GM18507 (cell line): ENCODE measurements around the gene MSMB.
"Not testable (repeated sequence)": the region's sequence is repeated elsewhere in the genome, so short reads cannot be mapped to it uniquely, and the experiment has no call there.

Experiments used
- DNase-seq: peaks from one replicate; pipeline ENCODE4 v3.0.0; 2011; ENCODE audit warnings: low read depth; ENCODE audit not compliant: insufficient read length; ENCODE audit errors: extremely low spot score
- FAIRE-seq: peaks from 2 replicates; lab custom pipeline; 2011; peaks lifted over from hg19 to GRCh38; lab: Jason Lieb, UNC

The MSMB gene, protein sequence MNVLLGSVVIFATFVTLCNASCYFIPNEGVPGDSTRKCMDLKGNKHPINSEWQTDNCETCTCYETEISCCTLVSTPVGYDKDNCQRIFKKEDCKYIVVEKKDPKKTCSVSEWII

DNA sequence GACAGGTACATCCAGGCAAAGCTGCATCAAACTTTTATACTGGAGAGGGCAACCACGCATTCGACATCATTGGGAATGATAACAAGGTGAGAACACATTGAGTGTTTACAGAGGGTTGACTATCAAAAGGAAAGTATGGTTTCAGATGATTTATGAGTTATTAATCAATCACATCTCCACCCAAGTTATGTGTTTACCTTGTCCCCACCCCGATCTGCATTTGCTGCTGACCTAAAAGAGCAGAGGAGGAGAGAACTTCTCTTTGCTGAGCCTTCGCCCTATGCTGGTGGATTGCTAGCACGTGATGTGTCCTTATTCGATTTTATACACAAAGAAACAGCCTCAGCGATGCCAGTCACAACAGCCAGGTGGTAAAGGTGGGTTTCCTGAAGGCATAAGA, at the start of gene MSMB:
Gene MSMB, minus strand, starts transcription at position 9 of the 400 bp plus-strand sequence. CDS start 32 bp downstream, outside the sequence.
- FAIRE-seq: no peak

DNA sequence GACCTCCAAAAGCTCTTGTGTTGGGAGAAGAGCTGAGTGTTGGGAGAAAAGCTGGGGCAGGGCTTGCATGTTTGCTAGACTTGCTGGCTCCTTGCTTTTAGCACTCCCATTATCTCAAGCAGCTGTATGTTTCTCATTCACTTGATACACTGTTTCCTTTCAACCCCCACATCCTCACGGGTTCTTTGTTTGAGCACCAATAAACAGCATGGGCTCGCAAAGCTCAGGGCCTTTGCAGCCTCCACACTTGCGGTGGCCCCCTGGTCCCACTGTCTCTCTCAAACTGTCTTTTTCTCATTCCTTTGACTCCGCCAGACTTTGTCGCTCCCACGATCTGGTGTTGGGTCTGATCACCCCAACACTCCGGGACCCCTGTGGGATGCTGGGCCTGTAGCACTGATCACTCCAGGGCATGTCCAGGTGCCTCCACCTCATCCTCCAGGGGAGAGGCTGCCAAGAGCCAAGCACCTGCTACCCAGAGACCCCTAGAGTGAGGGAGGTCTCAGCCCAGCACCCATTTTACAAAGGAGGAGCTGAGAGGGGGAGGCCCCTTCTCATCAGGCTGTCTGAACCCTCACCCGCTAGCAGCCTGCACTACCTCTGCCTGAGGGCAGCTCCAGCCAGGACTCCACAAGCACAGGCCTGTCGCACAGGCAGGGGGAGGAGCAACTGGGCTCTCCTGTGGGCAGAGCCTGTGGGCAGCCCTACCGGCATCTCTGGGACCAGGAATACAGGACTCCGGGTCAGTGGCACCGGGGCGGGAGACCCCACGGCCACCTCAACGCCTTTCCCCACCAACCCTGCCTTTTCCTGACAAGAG, 49.1 kb upstream of the MSMB start:
- FAIRE-seq (no peak), DNase-seq (no peak)

More for the DNA sequence above, at the start of gene MSMB:
- DNase-seq: no peak

DNA sequence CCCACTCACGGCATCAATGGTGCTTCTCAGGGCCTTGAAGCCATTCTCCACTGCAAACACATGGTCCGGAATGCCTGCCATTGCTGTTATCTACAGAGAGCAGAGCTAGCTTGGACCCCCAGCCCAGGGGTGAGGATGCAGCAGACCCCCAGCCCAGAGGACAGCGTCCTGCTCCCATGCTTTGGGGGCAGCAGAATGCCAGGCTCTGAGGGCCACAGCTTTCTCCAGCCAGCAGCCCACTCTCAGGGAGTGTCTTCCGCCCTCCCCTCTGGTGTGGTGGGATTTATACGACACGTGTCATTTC, 48.1 kb upstream of the MSMB start:
- DNase-seq (no peak), FAIRE-seq (no peak)

DNA sequence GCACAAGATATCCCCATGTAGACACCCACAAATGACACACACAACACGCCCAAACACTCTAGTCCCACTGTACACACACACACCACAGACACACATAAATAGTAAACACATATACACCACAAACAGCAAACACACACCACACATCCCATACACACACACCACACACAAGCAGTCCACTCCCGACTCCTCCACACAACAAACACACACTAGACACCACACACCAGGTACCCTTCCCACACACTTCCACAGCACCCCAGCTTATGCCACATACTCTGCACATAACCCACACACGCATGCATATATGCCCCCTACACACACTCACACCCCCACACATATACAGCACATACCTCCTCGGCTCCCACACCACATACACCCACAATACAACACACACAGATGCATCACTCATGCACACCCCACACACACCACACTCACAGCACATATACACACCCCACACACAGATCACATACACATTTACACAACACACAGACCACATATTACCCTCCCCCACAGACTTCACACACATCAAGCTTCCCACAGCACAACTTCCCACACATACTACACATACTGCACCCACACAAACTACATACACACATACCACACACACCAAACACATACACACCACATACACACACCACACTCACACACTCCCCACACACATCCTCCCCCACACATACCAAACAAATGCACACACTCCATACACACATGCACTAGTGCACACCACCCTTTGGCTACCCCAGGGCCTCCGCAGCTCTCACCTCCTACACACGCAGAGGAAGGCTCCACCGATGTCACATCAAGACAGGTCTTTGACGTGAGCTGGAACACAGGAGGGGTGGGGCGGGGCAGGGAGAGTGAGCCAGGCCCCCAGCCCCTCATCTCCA, 47.5 kb upstream of the MSMB start:
- not testable (repeated sequence) for FAIRE-seq

DNA sequence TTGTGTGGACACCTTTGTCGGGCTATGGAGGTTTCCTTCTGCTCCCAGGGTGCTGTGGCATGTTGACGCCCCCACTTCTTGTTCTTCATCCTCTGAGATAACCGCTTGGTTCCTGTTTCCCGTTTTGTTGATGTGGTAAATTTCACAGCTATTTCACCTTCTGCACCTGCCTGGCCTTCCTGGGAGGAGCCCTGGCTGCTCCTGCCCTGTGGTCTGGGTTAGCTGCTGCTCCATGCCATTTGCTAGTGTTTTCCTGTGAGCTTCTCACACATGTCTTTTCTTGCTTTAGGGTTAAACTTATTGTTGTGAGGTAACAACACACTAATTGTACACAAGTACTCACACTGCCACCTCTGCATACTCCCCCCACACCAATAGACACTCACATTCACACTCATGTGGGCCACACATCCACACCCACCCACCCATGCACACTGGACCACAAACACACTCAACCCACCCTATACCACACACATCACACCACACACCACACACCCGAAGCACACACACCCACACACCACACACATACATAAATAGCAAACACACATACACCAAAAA, 46.5 kb upstream of the MSMB start:
- FAIRE-seq (no peak), DNase-seq (no peak)

More for the DNA sequence above, 47.5 kb upstream of the MSMB start:
- not testable (repeated sequence) for DNase-seq

DNA sequence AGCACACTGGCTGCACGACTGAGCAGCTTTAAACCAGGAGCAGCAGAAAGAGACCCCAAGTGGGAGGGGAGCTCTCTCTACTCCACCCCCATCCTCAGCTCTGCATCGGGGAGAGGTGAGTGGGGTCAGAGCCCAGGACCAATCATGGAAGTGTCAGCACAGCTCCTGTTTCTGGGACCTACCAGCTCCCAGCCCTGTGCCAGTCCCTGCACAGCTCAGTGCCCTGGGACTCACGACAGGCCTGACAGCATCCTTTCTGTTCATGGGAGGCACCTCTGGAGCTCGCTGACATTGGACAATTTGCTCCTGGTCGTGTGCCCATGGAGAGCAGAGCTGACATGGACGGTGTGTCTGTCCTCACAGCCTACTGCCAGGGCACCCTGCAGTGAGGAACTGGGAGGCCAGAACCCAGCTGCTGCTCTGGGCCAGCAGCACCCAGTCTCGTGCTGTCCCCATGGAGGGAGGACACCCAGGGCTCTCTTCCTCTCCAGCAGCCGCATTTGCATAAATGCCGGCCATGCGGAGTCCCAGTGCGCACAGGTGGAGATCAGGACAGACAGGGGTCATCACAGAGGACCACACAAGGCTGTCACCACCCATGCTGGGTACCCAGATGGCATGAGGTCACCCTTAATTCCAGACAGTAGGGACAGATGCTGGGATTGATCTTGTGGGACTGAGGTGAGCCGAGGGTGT, 45.9 kb upstream of the MSMB start:
- DNase-seq (no peak), FAIRE-seq (no peak)

DNA sequence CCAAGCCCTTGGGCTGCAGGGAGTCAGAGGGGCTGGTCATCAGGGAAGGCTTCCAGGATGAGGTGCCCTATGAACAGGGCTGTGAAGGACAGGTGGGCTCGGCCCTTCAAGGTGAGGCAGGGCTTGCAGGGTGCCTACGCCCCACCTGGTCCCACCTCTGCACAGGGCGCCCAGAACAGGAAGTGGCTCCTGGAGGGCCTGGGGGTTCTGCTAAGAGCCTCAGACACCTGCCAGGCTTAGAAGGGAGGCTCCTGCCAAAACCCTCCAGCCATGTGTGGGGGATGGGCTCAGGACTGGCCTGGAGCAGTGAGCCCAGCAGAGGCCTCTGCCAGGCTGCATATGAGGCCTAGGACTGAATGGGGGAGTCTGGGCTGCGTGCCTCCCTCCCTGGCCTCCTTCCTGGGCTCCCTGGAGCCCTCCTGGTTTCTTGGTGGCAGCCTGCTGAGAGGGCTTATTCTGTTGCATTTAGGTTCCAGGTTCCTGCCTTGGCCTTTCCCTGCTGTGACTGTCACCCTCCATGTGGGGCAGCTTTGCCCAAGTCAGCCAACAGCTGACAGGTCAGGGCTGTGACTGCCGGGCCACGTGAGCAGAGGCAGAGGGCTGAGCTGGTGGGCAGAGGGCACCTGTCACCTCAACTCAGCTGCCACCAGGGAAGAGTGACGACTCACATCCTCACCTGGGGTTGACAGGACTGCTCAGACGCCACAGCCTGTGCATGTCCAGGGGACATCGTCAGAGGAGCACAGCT, 45.2 kb upstream of the MSMB start:
- DNase-seq: no peak
- FAIRE-seq: no peak

DNA sequence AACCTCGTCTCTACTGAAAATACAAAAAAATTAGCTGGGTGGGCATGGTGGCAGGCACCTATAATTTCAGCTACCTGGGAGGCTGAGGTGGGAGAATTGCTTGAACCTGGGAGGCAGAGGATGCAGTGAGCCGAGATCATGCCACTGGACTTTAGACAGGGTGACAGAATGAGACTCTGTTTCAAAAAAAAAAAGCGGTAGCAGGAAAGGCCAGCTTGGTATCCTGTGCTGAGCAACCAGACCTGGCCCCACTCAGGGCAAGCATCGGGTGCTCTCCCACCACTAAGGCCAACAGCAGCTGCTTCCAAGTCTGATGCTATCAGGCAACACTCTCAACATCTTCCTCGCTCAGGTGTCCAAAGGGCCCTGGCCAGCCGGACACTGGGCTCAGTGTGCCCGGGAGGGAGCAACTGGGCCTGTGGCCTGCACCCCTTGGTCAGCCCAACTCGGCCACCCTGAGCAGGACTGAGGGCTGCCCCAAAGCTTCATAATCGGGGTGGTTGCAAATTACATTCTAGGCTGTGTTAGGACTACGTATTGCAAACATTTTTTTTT, 44.3 kb upstream of the MSMB start:
- FAIRE-seq: no peak
- no peak for DNase-seq

DNA sequence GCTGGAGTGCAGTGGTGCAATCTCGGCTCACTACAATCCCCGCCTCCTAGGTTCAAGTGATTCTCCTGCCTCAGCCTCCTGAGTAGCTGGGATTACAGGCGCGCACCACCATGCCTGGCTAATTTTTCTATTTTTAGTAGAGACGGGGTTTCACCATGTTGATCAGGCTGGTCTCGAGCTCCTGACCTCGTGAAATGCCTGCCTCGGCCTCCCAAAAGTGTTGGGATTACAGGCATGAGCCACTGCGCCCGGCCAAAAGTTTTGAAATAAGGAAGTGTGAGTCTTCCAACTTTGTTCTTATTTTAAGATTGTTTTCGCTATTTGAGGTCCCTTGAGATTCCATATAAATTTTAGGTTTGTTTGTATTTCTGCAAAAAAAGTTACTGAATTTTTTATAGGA, 41.3 kb upstream of the MSMB start:
- DNase-seq: not testable (repeated sequence)

DNA sequence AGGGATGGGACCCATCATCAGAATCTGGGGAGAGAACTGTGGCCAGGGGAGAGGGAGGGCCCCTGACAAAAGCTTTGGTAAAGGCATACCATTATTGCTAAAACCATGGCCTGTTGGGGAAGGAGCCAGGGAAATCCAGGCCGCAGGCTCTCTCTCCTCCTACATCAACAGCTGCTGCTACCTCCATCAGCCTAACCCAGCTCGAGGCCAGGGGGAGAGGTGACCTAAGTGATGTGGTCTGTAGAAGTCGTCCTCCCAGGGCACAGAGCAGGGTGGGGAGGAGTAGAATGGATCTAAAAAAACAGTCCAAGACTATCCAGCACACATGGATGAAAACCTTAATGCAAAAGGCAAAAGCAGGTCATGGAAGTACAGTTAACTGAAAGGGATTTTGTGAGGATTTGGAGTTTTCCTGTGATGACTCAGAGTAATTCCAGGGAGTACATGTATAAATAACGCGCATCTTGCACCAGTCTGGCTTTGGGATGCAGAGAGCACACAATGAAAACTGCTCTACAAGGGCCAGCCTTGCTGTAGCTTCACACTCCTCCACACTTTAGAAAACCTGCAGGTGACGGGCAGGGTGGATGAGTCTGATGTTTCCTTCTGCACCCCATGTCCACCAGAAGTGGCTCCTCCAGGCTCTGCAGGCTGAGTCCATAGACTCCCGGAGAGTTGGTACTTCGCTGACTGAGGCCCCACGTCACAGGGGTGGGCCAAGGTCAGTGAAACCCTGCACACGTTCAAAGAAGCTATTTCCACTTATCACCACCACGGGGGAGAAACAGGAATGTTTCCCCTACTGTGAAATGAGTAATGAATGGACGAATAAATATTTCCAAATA, 38.5 kb upstream of the MSMB start:
- DNase-seq (no peak), FAIRE-seq (no peak)

More for the DNA sequence above, 41.3 kb upstream of the MSMB start:
- not testable (repeated sequence) for FAIRE-seq

DNA sequence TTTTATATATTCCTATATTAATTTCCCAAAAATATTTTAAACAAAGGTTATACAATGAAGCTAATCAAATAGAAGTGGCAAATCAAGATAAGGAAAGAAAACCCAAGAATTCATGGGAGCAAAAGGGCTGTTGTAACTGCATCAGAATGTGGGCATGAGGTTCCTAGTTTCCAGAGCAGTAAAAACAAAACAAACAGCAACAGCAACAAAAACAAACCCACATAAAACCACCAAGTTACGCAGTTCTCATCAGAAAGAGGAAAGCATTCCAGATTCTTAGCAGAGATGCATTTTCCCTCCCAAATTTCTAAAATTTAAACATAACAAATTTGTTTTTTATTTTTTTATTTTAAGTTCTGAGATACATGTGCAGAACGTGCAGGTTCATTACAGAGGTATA, 34.8 kb upstream of the MSMB start:
- DNase-seq (no peak), FAIRE-seq (no peak)

DNA sequence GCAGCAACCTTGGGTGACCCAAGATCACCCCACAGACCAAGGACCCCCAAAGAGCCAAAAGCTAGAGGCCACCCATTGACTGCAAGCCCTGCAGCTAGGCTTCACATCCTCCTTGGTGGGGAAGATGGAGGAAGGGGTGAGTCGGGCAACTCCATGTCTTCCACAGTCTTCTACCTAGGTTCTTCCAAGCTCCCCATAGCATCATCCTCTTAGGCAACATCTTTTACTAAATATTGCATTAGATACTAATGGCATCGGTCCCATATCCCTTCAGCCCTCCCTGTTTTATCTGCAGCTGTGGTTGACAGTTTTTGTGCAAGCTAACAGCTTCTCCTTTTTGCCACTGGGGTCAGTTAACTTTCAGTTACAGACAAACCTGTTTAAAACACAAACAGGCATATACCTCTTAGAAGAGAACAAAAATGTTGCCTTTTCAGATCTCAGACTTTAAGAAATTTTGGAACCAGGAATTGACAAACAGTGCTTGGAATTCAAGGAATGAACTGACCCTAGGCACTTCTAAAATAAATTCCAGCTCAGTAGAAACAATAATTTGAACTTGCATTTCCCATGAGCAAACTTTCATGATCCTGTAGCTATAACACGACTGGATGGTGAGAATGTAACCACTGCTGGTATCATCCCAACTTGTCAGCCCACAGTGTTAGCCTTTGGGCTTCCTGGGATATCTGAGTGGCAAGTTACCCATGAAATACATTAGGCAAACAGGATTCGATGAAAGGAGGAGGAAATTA, 33.9 kb upstream of the MSMB start:
- FAIRE-seq (no peak), DNase-seq (no peak)

DNA sequence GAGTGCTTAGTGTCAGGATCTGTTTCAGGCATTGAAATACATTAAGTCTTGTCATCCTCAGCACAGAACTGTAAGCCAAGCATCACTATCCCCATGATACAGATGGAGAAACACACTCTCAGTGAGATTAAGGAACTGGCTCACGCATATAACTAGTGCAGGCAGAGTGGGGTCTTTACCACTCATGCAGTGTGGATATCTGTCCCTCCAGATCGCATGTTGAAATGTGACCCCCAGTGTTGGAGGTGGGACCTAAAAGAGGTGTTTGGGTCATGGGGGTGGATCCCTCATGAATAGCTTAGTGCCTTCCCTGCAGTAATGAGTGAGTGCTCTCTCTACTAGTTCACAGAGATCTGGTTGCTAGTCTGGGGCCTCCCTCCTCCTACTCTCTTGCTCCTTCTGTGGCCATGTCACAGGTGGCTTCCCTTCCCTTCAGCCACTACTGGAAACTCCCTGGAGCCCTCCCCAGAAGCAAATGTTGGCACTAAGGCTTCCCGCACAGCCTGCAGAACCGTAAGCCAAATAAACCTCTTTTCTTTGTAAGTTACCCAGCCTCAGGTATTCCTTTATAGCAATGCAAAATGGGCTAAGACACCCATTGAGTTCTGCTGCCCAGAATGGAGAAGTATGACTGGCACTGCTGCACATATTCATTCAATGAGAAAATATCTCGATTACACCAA, 31.8 kb upstream of the MSMB start:
- no peak for DNase-seq

DNA sequence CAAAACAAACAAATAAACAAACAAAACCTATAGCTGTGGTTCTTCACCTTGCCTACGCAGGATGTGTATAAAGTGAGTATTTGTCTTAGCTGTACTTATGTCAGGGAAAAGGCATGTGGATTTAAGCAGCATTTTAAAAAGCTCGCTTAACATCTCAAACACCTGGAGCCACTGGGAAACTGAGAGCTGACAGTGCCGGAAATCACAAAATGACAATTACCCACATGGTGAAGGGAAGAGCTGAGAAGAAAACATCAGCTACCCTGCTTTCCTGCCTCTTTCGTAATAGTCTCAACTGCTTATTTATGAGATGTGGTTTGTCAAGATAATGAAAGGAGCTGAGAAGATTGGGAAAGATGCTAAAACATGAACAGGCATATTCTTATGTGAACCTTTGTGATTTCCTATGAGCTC, 31.1 kb upstream of the MSMB start:
- DNase-seq (no peak), FAIRE-seq (no peak)

More for the DNA sequence above, 31.8 kb upstream of the MSMB start:
- FAIRE-seq: no peak

DNA sequence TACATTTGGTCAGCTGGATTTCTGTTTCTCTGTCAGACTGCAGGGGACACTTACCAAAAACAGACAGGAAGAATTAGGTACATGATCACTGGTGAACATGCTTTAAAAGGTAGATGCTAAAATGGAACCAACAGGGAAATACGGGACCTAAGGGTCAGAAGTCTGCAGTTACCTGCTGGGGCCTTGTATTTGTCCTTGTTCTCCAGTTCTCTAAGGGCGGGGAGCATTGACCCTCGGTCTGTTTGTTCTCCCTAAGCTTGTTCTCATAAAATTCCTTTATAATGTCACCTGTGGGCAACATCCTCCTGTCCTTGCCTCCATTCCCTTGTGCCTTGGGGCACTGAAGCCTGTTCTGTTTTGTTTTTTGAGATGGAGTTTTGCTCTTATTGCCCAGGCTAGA, 29.8 kb upstream of the MSMB start:
- no peak for DNase-seq
- no peak for FAIRE-seq

DNA sequence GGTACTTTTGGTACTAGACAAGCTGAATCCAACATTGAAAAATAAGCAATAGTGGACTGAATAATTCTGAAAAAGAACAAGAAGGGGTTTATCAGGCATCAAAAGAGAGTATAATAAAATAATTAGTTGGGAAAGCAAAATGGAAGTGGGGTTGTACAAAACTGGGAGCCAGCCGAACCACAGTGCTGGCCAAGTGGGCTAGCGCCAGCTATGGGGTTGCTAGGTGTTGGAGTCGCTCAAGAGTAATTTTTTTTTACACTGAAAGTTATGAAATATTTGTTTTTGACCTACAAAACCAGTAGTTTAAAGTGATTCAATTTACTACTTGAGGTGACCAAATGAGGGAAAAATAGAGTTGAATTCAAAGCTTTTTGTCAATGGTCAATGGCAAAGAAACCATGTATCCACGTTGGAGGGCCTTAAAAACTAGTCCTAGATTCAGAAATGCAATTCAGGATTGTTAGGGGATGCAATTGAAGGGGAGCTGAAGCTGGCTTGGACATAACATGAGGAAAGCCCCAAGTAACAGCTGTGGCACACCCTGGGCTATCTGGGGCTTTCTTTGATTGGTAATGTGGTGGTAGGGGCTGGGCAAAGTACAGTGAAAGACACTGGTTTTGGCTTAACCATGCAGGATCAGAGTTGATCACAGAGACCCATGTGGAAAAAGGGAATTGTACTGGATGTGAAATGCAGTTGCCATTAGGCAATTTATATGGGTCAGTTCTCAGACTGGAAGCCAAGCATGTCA, 28.3 kb upstream of the MSMB start:
- DNase-seq (no peak), FAIRE-seq (no peak)
